Measurements from ENCODE around the gene LPCAT3. TPM values are rescaled to one million over a fixed set of nuclear protein-coding genes. Genes with fewer than 3 reads are reported as not detected.

Gene LPCAT3
- total RNA-seq, 2 experiments from 2014 or later, result 22.7 to 27.2 TPM

DNA sequence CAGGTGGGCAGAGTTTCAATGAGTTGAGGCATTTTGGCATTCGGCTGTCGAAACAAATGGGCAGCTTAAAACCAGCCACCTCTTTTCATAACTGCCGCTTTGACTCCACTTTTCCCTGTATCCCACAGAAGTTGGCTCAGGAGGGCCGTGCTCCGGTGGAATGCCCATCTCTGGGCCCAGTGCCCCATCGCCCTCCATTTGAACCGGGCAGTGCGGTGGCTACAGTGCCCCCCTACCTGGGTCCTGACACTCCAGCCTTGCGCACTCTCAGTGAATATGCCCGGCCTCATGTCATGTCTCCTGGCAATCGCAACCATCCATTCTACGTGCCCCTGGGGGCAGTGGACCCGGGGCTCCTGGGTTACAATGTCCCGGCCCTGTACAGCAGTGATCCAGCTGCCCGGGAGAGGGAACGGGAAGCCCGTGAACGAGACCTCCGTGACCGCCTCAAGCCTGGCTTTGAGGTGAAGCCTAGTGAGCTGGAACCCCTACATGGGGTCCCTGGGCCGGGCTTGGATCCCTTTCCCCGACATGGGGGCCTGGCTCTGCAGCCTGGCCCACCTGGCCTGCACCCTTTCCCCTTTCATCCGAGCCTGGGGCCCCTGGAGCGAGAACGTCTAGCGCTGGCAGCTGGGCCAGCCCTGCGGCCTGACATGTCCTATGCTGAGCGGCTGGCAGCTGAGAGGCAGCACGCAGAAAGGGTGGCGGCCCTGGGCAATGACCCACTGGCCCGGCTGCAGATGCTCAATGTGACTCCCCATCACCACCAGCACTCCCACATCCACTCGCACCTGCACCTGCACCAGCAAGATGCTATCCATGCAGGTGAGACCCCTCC, 79.7 kb downstream of the LPCAT3 start:
- intact Hi-C loops (cut with micrococcal nuclease), result loop anchor here (1.0 kb wide), 4 partner anchors 14 to 86 kb away; partner anchors contain the start of genes EMG1, PHB2, SPSB2 and USP5
- H3K27ac Mint-ChIP-seq, result peak overlapping the region; percentile 96

GRCh38 chr12:6937481-6938352, 80.6 kb downstream of the LPCAT3 start:
- Mint-ChIP-seq H3K27me3 (ENCODE audit: low read depth) (no peaks in the 10 kb centered on the region), H3K4me3 (peak overlapping the region; percentile 92), H3K36me3 (ENCODE audit: low read depth) (peaks cover 28% of the 10 kb centered on the region), H3K4me1 (ENCODE audit: low read depth) (peaks cover 47% of the 10 kb centered on the region), H3K27ac (peak overlapping the region; percentile 96), H3K9me3 (no peaks in the 10 kb centered on the region)
- intact Hi-C loops (cut with micrococcal nuclease), result loop anchor here (1.0 kb wide), 4 partner anchors 13 to 85 kb away; partner anchors contain the start of genes EMG1, PHB2, SPSB2 and USP5
- CTCF ChIA-PET, result interaction anchor here (0.6 to 4.8 kb wide), 18 partner anchors 8 to 308 kb away, joined by 3 to 43 read pairs (median 5); partner anchors contain the start of genes PTPN6, SPSB2 and TPI1
- DNase-seq, result peak; percentile 96

More for the DNA sequence above, 79.7 kb downstream of the LPCAT3 start:
- Mint-ChIP-seq H3K27me3 (ENCODE audit: low read depth) (no peaks in the 10 kb centered on the region), H3K36me3 (ENCODE audit: low read depth) (peaks cover 26% of the 10 kb centered on the region), H3K4me3 (peak overlapping the region; percentile 92), H3K9me3 (no peaks in the 10 kb centered on the region), H3K4me1 (ENCODE audit: low read depth) (peaks cover 41% of the 10 kb centered on the region)
- CTCF ChIA-PET, result interaction anchor here (1.0 to 4.8 kb wide), 14 partner anchors 9 to 309 kb away, joined by 3 to 43 read pairs (median 5); partner anchors contain the start of genes PTPN6, SPSB2 and TPI1
- DNase-seq, result no peak

GRCh38 chr12:6936636-6937480, 81.4 kb downstream of the LPCAT3 start:
- Mint-ChIP-seq H3K36me3 (ENCODE audit: low read depth) (peaks cover 27% of the 10 kb centered on the region), H3K27me3 (ENCODE audit: low read depth) (no peaks in the 10 kb centered on the region), H3K4me1 (ENCODE audit: low read depth) (peaks cover 50% of the 10 kb centered on the region), H3K4me3 (peak overlapping the region; percentile 92), H3K9me3 (no peaks in the 10 kb centered on the region), H3K27ac (peak overlapping the region; percentile 96)
- DNase-seq, result peak; percentile 73
- intact Hi-C loops (cut with micrococcal nuclease), result no loop called here
- CTCF ChIA-PET, result interaction anchor here (0.7 to 4.8 kb wide), 8 partner anchors 8 to 65 kb away, joined by 3 to 43 read pairs (median 6); partner anchors contain the start of gene SPSB2

DNA sequence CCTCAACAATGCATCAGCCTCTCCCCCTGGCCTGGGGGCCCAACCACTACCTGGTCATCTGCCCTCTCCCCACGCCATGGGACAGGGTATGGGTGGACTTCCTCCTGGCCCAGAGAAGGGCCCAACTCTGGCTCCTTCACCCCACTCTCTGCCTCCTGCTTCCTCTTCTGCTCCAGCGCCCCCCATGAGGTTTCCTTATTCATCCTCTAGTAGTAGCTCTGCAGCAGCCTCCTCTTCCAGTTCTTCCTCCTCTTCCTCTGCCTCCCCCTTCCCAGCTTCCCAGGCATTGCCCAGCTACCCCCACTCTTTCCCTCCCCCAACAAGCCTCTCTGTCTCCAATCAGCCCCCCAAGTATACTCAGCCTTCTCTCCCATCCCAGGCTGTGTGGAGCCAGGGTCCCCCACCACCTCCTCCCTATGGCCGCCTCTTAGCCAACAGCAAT, 82.1 kb downstream of the LPCAT3 start:
- H3K27ac Mint-ChIP-seq, result peak overlapping the region; percentile 96
- H3K9me3 Mint-ChIP-seq, result no peaks in the 10 kb centered on the region
- no peak for DNase-seq
- H3K4me1 Mint-ChIP-seq (ENCODE audit: low read depth), result peaks cover 53% of the 10 kb centered on the region
- intact Hi-C loops (cut with micrococcal nuclease), result no loop called here
- CTCF ChIA-PET, result interaction anchor here (0.6 to 4.8 kb wide), 4 partner anchors 11 to 107 kb away, joined by 3 to 43 read pairs (median 4); no protein-coding TSS in a partner anchor
- no peaks in the 10 kb centered on the region for H3K27me3 Mint-ChIP-seq (ENCODE audit: low read depth)
- peaks cover 27% of the 10 kb centered on the region for H3K36me3 Mint-ChIP-seq (ENCODE audit: low read depth)
- peak overlapping the region; percentile 92 for H3K4me3 Mint-ChIP-seq

- Mint-ChIP-seq H3K36me3 (ENCODE audit: low read depth) (peaks cover 26% of the 10 kb centered on the region), H3K27me3 (ENCODE audit: low read depth) (no peaks in the 10 kb centered on the region), H3K27ac (peak overlapping the region; percentile 96), H3K9me3 (no peaks in the 10 kb centered on the region), H3K4me1 (ENCODE audit: low read depth) (peaks cover 58% of the 10 kb centered on the region), H3K4me3 (peak overlapping the region; percentile 92)
- CTCF ChIA-PET, result interaction anchor here (0.6 to 4.8 kb wide), 7 partner anchors 10 to 108 kb away, joined by 3 to 43 read pairs (median 5); no protein-coding TSS in a partner anchor
- DNase-seq, result no peak
- intact Hi-C loops (cut with micrococcal nuclease), result no loop called here
These were observed 82.7 kb downstream of the LPCAT3 start for GRCh38 chr12:6935371-6936193.

DNA sequence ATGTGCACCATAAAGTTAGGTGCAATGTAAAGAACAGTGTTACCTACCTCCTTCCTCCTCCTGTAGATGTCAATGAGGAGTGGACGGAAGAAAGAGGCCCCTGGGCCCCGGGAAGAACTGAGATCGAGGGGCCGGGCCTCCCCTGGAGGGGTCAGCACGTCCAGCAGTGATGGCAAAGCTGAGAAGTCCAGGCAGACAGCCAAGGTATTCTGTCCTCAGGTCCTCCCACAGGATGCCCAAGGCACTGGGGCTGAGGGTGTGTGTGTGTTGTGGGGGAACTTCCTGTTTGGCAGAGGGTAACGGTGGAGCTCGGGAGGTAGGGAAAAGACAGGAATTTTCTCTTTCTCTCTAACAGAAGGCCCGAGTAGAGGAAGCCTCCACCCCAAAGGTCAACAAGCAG, 84.2 kb downstream of the LPCAT3 start:
- H3K4me3 Mint-ChIP-seq, result no peak overlapping the region
- H3K27me3 Mint-ChIP-seq (ENCODE audit: low read depth), result no peaks in the 10 kb centered on the region
- H3K4me1 Mint-ChIP-seq (ENCODE audit: low read depth), result peaks cover 70% of the 10 kb centered on the region
- peaks cover 24% of the 10 kb centered on the region for H3K36me3 Mint-ChIP-seq (ENCODE audit: low read depth)
- CTCF ChIA-PET, result interaction anchor here (0.6 to 2.4 kb wide), 4 partner anchors 9 to 470 kb away, joined by 3 to 17 read pairs (median 6); no protein-coding TSS in a partner anchor
- intact Hi-C loops (cut with micrococcal nuclease), result no loop called here
- DNase-seq, result no peak
- no peaks in the 10 kb centered on the region for H3K9me3 Mint-ChIP-seq
- H3K27ac Mint-ChIP-seq, result peak overlapping the region; percentile 67

GRCh38 chr12:6932766-6933165, 85.5 kb downstream of the LPCAT3 start:
- peak overlapping the region; percentile 39 for H3K27ac Mint-ChIP-seq
- H3K36me3 Mint-ChIP-seq (ENCODE audit: low read depth), result peaks cover 24% of the 10 kb centered on the region
- CTCF ChIA-PET, result interaction anchor here (1.0 to 1.1 kb wide), 2 partner anchors 9 to 63 kb away, joined by 3 to 5 read pairs; no protein-coding TSS in a partner anchor
- H3K9me3 Mint-ChIP-seq, result no peaks in the 10 kb centered on the region
- intact Hi-C loops (cut with micrococcal nuclease), result no loop called here
- H3K4me1 Mint-ChIP-seq (ENCODE audit: low read depth), result peaks cover 72% of the 10 kb centered on the region
- H3K4me3 Mint-ChIP-seq, result no peak overlapping the region
- H3K27me3 Mint-ChIP-seq (ENCODE audit: low read depth), result no peaks in the 10 kb centered on the region
- DNase-seq, result no peak

DNA sequence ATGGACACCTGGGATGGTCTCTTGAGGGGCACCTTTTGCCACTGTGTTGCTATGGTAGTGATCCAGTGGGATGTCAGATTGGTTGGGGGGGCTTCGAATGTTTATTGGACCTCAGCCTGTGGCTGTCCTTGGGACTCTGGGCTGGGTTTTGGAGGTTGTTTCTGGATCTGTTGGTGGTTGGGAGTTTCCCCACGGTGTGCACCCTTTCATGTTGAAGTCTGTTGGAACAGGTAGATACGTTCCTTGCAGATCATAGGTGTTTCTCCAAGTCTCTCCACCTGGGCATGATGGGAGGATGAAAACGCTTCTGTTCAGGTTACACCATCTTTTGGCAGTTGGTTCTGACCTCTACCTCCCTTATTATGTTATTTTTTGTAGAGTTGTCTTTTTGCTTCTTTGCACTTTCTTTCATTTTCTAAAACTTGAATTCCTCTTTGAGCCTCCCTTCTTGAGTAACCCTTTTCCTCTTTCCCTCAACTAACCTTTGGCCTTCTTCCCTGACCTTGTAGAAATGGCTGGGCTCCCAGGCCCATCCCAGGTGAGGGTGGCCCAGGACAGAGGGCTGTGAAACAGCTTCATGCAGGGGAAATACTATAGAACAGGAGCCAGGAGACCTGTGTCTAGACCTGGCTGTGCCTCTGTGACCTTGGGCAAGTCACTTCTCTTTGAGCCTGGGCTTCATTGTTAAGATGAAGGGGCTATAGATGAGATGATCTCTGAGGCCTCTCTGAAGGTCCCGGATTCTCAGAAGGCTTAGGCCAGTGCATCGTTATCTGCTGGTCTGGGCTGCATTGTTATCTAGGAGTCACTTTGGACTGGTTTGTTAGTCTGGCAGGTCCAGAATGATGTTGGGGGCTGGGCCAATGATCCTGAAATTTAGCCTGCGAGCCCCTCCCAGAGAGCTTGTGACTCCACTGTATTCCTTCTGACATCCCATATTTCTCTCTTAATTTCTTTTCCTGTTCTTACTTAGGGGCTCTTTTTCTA, 88.5 kb downstream of the LPCAT3 start:
- no peaks in the 10 kb centered on the region for H3K27me3 Mint-ChIP-seq (ENCODE audit: low read depth)
- no peaks in the 10 kb centered on the region for H3K9me3 Mint-ChIP-seq
- intact Hi-C loops (cut with micrococcal nuclease), result loop anchor here (10.0 kb wide), 1 partner anchor 705 kb away; no protein-coding TSS in a partner anchor
- peak overlapping the region; percentile 75 for H3K4me3 Mint-ChIP-seq
- H3K4me1 Mint-ChIP-seq (ENCODE audit: low read depth), result peaks cover 71% of the 10 kb centered on the region
- peak overlapping the region; percentile 81 for H3K27ac Mint-ChIP-seq
- DNase-seq, result no peak
- CTCF ChIA-PET, result interaction anchor here (0.6 to 2.0 kb wide), 5 partner anchors 8 to 178 kb away, joined by 3 to 6 read pairs (median 3); no protein-coding TSS in a partner anchor
- H3K36me3 Mint-ChIP-seq (ENCODE audit: low read depth), result peaks cover 5% of the 10 kb centered on the region

GRCh38 chr12:6928703-6929407, 89.4 kb downstream of the LPCAT3 start:
- H3K4me1 Mint-ChIP-seq (ENCODE audit: low read depth), result peaks cover 71% of the 10 kb centered on the region
- no peaks in the 10 kb centered on the region for H3K9me3 Mint-ChIP-seq
- DNase-seq, result no peak
- CTCF ChIA-PET, result interaction anchor here (1.0 to 2.0 kb wide), 4 partner anchors 9 to 179 kb away, joined by 3 to 6 read pairs (median 3); no protein-coding TSS in a partner anchor
- H3K36me3 Mint-ChIP-seq (ENCODE audit: low read depth), result peaks cover 3% of the 10 kb centered on the region
- H3K27me3 Mint-ChIP-seq (ENCODE audit: low read depth), result no peaks in the 10 kb centered on the region
- intact Hi-C loops (cut with micrococcal nuclease), result loop anchor here (10.0 kb wide), 1 partner anchor 706 kb away; no protein-coding TSS in a partner anchor
- peak overlapping the region; percentile 81 for H3K27ac Mint-ChIP-seq
- peak overlapping the region; percentile 75 for H3K4me3 Mint-ChIP-seq
